Measurements from ENCODE around the gene SYTL5. TPM values are rescaled to one million over a fixed set of nuclear protein-coding genes. Genes with fewer than 3 reads are reported as not detected.

Gene SYTL5
- total RNA-seq, 1 donor from 2014 or later: not detected

DNA sequence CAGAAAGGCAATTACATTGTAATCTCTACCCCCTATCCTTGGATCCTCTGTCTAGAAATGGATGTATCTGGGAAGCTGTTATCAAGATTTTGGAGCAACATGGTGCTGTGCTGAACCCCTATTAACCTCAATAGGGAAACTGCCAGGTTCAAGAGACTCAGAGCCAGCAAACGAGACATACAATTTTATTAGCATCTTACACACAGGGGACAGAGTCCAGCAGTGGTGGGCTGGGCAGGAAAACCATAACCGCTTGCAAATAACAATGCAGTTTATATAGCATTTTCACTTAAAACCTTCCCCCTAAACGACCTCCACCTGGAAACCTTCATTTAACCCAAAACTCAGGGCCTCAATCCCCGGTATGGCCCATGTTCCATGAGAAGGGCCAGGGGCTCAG lies 79.5 kb downstream of the SYTL5 start:
- H3K4me3 Mint-ChIP-seq (ENCODE audit: unreplicated experiment): no peak overlapping the region
- H3K27me3 Mint-ChIP-seq (ENCODE audit: unreplicated experiment): peaks cover 5% of the 10 kb centered on the region
- no peak overlapping the region for H3K27ac Mint-ChIP-seq (ENCODE audit: unreplicated experiment)
- H3K9me3 Mint-ChIP-seq (ENCODE audit: unreplicated experiment): no peaks in the 10 kb centered on the region
- DNase-seq: no peak
- TF ChIP-seq, protein P1, sequence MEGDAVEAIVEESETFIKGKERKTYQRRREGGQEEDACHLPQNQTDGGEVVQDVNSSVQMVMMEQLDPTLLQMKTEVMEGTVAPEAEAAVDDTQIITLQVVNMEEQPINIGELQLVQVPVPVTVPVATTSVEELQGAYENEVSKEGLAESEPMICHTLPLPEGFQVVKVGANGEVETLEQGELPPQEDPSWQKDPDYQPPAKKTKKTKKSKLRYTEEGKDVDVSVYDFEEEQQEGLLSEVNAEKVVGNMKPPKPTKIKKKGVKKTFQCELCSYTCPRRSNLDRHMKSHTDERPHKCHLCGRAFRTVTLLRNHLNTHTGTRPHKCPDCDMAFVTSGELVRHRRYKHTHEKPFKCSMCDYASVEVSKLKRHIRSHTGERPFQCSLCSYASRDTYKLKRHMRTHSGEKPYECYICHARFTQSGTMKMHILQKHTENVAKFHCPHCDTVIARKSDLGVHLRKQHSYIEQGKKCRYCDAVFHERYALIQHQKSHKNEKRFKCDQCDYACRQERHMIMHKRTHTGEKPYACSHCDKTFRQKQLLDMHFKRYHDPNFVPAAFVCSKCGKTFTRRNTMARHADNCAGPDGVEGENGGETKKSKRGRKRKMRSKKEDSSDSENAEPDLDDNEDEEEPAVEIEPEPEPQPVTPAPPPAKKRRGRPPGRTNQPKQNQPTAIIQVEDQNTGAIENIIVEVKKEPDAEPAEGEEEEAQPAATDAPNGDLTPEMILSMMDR (IDR thresholded peaks at IDR 0.05; ENCODE audit: partially characterized antibody, unreplicated experiment): no peak
- H3K36me3 Mint-ChIP-seq (ENCODE audit: unreplicated experiment): no peaks in the 10 kb centered on the region
- H3K4me1 Mint-ChIP-seq (ENCODE audit: low read depth, unreplicated experiment): no peaks in the 10 kb centered on the region

DNA sequence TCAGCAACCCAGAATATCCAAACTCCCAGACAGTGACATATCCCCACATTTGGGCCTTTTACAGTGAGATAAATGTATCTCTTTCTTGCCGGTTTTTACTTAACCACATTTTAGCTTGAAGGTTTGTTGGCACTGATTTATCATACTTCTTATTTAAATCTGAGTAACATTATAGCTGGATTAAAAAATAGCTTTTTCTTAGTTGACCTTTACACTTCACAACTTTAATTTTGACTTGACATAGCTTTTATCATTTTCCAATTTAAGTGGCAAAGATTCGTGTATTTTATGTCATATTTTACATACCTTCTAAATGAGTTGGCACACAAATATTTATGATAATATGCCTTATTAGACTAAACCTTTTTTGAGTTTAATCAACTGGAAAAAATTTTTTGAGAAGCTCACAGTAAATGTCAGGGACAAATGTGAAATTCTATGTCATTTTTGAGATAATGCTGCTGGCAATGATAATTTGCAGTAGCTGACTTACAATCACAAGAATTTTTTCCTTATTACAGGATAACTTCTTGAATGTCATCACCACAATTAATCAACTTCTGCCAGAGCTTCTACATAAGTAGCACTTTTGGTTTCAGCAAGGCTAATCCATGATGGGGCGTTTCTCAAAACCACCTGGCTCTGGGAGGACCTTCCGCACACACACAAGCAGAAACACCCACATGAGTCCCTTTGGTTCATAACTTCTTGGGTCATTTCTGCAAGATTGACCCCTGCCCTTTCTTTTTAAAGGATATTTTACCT lies 80.3 kb downstream of the SYTL5 start:
- DNase-seq: no peak
- H3K36me3 Mint-ChIP-seq (ENCODE audit: unreplicated experiment): no peaks in the 10 kb centered on the region
- no peak overlapping the region for H3K27ac Mint-ChIP-seq (ENCODE audit: unreplicated experiment)
- H3K4me3 Mint-ChIP-seq (ENCODE audit: unreplicated experiment): no peak overlapping the region
- no peaks in the 10 kb centered on the region for H3K4me1 Mint-ChIP-seq (ENCODE audit: low read depth, unreplicated experiment)
- peaks cover 5% of the 10 kb centered on the region for H3K27me3 Mint-ChIP-seq (ENCODE audit: unreplicated experiment)
- TF ChIP-seq, protein P1 (IDR thresholded peaks at IDR 0.05; ENCODE audit: partially characterized antibody, unreplicated experiment): no peak
- H3K9me3 Mint-ChIP-seq (ENCODE audit: unreplicated experiment): no peaks in the 10 kb centered on the region

DNA sequence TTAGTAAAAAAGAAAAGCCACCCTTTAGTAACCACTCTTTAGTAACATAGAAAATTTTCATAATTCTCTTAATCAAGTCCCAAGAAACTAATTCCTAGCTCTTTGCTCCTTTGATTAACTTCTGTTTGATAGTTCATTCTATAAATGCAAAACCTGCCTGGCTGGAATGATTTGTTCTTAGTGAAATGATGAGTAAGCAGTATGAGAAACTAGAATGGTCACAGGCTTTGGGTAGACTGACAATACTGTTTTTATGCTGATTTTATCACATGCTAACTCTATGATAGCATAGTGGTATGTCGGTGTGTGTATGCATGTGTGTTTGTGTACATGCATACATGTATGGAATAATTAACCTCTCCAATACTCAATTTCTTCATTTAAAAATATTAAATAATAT lies 81.2 kb downstream of the SYTL5 start:
- no peak overlapping the region for H3K27ac Mint-ChIP-seq (ENCODE audit: unreplicated experiment)
- no peaks in the 10 kb centered on the region for H3K9me3 Mint-ChIP-seq (ENCODE audit: unreplicated experiment)
- no peaks in the 10 kb centered on the region for H3K4me1 Mint-ChIP-seq (ENCODE audit: low read depth, unreplicated experiment)
- DNase-seq: no peak
- TF ChIP-seq, protein P1 (IDR thresholded peaks at IDR 0.05; ENCODE audit: partially characterized antibody, unreplicated experiment): no peak
- no peaks in the 10 kb centered on the region for H3K36me3 Mint-ChIP-seq (ENCODE audit: unreplicated experiment)
- H3K4me3 Mint-ChIP-seq (ENCODE audit: unreplicated experiment): no peak overlapping the region
- peaks cover 2% of the 10 kb centered on the region for H3K27me3 Mint-ChIP-seq (ENCODE audit: unreplicated experiment)

DNA sequence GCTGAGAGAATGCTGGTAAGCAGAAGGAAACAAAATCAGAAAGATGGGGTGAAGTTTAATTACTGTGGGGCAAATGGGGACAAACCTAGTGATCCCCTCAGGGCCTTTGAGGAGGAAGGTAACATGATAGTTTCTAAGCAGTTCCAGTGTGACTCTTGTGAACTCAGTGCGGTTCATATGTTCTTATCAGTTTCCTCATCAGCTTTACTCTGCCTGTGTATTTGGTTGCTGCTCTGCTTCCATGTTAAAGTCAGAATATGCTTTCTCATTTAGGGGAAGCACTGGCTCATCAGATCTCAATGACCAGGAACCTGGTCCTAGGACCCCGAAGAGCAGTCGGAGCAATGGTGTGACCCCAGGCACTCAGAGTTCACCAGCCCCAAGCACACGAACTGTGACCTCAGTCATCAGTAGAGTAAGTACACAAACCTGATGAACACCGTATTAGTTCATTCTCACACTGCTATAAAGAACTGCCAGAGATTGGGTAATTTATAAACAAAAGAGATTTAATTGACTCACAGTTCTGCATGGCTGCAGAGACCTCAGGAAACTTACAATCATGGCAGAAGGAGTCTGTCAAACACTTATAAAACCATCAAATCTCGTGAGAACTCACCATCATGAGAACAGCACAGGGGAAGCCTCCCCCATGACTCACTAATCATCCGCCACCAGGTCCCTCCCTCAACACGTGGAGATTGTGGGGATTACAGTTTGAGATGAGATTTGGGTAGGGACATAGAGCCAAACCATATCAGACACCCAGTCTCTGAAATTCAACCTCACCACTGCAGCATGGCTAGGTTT lies 83.0 kb downstream of the SYTL5 start:
- H3K27me3 Mint-ChIP-seq (ENCODE audit: unreplicated experiment): peaks cover 2% of the 10 kb centered on the region
- H3K4me1 Mint-ChIP-seq (ENCODE audit: low read depth, unreplicated experiment): no peaks in the 10 kb centered on the region
- H3K4me3 Mint-ChIP-seq (ENCODE audit: unreplicated experiment): no peak overlapping the region
- no peak overlapping the region for H3K27ac Mint-ChIP-seq (ENCODE audit: unreplicated experiment)
- TF ChIP-seq, protein P1 (IDR thresholded peaks at IDR 0.05; ENCODE audit: partially characterized antibody, unreplicated experiment): no peak
- H3K9me3 Mint-ChIP-seq (ENCODE audit: unreplicated experiment): no peaks in the 10 kb centered on the region
- DNase-seq: no peak
- no peaks in the 10 kb centered on the region for H3K36me3 Mint-ChIP-seq (ENCODE audit: unreplicated experiment)

Measured in glutamatergic neuron (in vitro differentiated cells).